A549 (cell line): ENCODE data around the gene DACT2.

Experiments
- POLR2A ChIP-seq: IDR thresholded peaks from 2 replicates; pipeline ENCODE4 v1.6.1; 2012; ENCODE audit warnings: mild to moderate bottlenecking, low read length
- TF ChIP-seq, protein P1 (sequence below): fragments of >200 bp; sonication (Bioruptor Twin); formaldehyde crosslinking; IDR thresholded peaks from 3 replicates; pipeline ENCODE4 v1.5.1; 2016
- TF ChIP-seq, protein P2 (sequence below): fragments of 450-650 bp; IDR thresholded peaks from 2 replicates; pipeline ENCODE4 v1.6.1; 2014; ENCODE audit warnings: antibody characterized with exemption

DNA sequence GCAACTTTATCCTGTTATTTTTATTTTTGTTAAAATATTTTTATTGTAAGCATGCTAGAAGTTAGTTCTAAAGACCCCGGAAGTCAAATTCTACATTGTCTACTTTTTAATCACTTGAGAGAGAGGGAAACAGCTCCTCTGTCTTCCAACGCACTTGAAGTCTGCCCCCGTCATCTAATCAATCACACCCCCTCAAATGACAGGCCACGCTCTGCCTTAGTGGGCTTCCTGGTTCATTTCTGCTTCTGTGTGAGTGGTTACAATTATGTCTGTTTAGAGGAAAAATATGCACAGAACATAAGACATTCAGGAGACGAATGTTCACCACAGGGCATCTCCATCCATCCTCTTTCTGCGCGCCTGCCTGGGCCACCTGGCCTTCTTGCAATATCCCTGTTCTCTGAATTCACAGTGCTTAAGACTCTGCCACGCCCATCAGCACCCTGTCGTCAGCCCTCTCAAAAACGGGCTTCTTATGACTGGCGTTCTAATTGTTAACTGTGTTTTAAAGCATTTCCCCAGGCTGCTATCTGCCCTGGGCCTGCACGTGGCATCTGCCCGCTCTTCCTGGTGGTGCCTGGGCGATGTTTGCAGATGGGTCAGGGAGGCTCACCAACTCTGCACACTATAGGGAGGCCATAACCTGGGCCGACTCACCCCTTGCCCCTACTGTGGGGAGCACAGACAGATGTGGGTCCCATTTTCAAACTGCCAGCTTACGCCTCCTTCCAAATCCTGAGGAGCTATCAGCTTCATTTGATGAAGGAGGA is 15.4 kb downstream of the DACT2 start:
- TF ChIP-seq, protein P1, sequence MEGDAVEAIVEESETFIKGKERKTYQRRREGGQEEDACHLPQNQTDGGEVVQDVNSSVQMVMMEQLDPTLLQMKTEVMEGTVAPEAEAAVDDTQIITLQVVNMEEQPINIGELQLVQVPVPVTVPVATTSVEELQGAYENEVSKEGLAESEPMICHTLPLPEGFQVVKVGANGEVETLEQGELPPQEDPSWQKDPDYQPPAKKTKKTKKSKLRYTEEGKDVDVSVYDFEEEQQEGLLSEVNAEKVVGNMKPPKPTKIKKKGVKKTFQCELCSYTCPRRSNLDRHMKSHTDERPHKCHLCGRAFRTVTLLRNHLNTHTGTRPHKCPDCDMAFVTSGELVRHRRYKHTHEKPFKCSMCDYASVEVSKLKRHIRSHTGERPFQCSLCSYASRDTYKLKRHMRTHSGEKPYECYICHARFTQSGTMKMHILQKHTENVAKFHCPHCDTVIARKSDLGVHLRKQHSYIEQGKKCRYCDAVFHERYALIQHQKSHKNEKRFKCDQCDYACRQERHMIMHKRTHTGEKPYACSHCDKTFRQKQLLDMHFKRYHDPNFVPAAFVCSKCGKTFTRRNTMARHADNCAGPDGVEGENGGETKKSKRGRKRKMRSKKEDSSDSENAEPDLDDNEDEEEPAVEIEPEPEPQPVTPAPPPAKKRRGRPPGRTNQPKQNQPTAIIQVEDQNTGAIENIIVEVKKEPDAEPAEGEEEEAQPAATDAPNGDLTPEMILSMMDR, result no peak
- TF ChIP-seq, protein P2, sequence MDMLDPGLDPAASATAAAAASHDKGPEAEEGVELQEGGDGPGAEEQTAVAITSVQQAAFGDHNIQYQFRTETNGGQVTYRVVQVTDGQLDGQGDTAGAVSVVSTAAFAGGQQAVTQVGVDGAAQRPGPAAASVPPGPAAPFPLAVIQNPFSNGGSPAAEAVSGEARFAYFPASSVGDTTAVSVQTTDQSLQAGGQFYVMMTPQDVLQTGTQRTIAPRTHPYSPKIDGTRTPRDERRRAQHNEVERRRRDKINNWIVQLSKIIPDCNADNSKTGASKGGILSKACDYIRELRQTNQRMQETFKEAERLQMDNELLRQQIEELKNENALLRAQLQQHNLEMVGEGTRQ, result no peak
- TF ChIP-seq POLR2A, result no peak
